Sigmoid colon (tissue), 4 donors: Measurements from ENCODE around the gene TUBB6.

Experiments used
- EP300 ChIP-seq, 4 donors: sonication (generic); formaldehyde crosslinking; IDR thresholded peaks; one replicate each; pipeline ENCODE4 v1.6.1; 2017; ENCODE audit warnings: antibody characterized with exemption in 4 of 4
- POLR2A ChIP-seq, 2 donors: fragments of 450-650 bp; IDR thresholded peaks; one replicate each; pipeline ENCODE4 v1.6.1; 2016; ENCODE audit warnings: antibody characterized with exemption in 2 of 2, mild to moderate bottlenecking in 2 of 2, moderate library complexity in 2 of 2
- POLR2AphosphoS5 ChIP-seq, 4 donors: sonication (generic); formaldehyde crosslinking; IDR thresholded peaks; one replicate each; pipeline ENCODE4 v1.6.1; 2017; ENCODE audit warnings: antibody characterized with exemption in 4 of 4
- TF ChIP-seq, protein P1 (sequence below), 4 experiments: fragments of 450-650 bp in 3 of 4; fragments of 200-600 bp in 1 of 4; IDR thresholded peaks; one replicate each; pipeline ENCODE4 v1.5.1; 2016 to 2019; ENCODE audit warnings: antibody characterized with exemption in 4 of 4, mild to moderate bottlenecking in 3 of 4, moderate library complexity in 2 of 4

DNA sequence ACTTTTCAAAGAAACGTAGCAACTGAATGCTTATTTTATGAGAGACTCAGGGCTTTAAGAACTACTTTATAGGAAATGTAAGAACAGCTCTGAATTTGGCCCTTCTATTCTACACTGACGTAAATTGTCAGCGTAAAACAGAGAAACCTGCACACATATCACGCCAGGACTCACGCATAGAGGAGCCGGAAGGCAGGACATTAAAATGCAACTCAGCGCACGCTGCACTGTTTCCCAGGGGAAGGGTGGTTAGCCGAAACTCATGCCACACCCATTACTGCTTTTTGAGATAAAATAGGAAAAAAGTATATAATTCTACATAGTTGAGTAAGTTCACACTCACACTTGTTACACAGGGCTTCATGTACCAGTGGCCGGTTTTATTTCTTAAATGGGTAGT is 7.4 kb downstream of the TUBB6 start:
- TF ChIP-seq, protein P1, sequence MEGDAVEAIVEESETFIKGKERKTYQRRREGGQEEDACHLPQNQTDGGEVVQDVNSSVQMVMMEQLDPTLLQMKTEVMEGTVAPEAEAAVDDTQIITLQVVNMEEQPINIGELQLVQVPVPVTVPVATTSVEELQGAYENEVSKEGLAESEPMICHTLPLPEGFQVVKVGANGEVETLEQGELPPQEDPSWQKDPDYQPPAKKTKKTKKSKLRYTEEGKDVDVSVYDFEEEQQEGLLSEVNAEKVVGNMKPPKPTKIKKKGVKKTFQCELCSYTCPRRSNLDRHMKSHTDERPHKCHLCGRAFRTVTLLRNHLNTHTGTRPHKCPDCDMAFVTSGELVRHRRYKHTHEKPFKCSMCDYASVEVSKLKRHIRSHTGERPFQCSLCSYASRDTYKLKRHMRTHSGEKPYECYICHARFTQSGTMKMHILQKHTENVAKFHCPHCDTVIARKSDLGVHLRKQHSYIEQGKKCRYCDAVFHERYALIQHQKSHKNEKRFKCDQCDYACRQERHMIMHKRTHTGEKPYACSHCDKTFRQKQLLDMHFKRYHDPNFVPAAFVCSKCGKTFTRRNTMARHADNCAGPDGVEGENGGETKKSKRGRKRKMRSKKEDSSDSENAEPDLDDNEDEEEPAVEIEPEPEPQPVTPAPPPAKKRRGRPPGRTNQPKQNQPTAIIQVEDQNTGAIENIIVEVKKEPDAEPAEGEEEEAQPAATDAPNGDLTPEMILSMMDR (IDR thresholded peaks at IDR 0.05), result no peak
- TF ChIP-seq POLR2A (IDR thresholded peaks at IDR 0.05), result no peak
- TF ChIP-seq POLR2AphosphoS5 (IDR thresholded peaks at IDR 0.05), result peak in 2 of 4 donors; percentile 40 to 59
- no peak for TF ChIP-seq EP300 (IDR thresholded peaks at IDR 0.05)
